Measurements from ENCODE around the gene TOP2A. TPM values are rescaled to one million over a fixed set of nuclear protein-coding genes. Genes with fewer than 3 reads are reported as not detected.

Gene TOP2A, protein sequence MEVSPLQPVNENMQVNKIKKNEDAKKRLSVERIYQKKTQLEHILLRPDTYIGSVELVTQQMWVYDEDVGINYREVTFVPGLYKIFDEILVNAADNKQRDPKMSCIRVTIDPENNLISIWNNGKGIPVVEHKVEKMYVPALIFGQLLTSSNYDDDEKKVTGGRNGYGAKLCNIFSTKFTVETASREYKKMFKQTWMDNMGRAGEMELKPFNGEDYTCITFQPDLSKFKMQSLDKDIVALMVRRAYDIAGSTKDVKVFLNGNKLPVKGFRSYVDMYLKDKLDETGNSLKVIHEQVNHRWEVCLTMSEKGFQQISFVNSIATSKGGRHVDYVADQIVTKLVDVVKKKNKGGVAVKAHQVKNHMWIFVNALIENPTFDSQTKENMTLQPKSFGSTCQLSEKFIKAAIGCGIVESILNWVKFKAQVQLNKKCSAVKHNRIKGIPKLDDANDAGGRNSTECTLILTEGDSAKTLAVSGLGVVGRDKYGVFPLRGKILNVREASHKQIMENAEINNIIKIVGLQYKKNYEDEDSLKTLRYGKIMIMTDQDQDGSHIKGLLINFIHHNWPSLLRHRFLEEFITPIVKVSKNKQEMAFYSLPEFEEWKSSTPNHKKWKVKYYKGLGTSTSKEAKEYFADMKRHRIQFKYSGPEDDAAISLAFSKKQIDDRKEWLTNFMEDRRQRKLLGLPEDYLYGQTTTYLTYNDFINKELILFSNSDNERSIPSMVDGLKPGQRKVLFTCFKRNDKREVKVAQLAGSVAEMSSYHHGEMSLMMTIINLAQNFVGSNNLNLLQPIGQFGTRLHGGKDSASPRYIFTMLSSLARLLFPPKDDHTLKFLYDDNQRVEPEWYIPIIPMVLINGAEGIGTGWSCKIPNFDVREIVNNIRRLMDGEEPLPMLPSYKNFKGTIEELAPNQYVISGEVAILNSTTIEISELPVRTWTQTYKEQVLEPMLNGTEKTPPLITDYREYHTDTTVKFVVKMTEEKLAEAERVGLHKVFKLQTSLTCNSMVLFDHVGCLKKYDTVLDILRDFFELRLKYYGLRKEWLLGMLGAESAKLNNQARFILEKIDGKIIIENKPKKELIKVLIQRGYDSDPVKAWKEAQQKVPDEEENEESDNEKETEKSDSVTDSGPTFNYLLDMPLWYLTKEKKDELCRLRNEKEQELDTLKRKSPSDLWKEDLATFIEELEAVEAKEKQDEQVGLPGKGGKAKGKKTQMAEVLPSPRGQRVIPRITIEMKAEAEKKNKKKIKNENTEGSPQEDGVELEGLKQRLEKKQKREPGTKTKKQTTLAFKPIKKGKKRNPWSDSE (N-terminal part only)
- total RNA-seq: 100 to 1,000 TPM in 1 of 2 donors, 10 to 100 TPM in 1; 46.2 to 124 TPM

- Histone ChIP-seq H3K4me1 (no peaks in the 10 kb centered on the region), H3K4me3 (peak within 1 kb of the TSS; percentile 66), H3K27ac (peak within 1 kb of the TSS; percentile 52), H3K9ac (ENCODE audit: low read depth in 2 of 2, low read length in 2 of 2) (peak within 1 kb of the TSS; percentile 66 to 67), H3K9me3 (no peaks in the 10 kb centered on the region), H3K36me3 (no peaks in the 10 kb centered on the region), H3K27me3 (no peaks in the 10 kb centered on the region)
- intact Hi-C loops (cut with DNase I): loop anchor here (5.0 kb wide), 1 partner anchor 56 kb away; the partner anchor contains the start of gene GJD3
- peak; percentile 100 for DNase-seq
- TF ChIP-seq, protein P1, sequence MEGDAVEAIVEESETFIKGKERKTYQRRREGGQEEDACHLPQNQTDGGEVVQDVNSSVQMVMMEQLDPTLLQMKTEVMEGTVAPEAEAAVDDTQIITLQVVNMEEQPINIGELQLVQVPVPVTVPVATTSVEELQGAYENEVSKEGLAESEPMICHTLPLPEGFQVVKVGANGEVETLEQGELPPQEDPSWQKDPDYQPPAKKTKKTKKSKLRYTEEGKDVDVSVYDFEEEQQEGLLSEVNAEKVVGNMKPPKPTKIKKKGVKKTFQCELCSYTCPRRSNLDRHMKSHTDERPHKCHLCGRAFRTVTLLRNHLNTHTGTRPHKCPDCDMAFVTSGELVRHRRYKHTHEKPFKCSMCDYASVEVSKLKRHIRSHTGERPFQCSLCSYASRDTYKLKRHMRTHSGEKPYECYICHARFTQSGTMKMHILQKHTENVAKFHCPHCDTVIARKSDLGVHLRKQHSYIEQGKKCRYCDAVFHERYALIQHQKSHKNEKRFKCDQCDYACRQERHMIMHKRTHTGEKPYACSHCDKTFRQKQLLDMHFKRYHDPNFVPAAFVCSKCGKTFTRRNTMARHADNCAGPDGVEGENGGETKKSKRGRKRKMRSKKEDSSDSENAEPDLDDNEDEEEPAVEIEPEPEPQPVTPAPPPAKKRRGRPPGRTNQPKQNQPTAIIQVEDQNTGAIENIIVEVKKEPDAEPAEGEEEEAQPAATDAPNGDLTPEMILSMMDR (IDR thresholded peaks at IDR 0.05): no peak
Measured at GRCh38 chr17:40417609-40418427, at the start of gene TOP2A. Gene TOP2A (minus strand): TSS chr17:40417896. CDS start chr17:40417791, 105 bp downstream.

DNA sequence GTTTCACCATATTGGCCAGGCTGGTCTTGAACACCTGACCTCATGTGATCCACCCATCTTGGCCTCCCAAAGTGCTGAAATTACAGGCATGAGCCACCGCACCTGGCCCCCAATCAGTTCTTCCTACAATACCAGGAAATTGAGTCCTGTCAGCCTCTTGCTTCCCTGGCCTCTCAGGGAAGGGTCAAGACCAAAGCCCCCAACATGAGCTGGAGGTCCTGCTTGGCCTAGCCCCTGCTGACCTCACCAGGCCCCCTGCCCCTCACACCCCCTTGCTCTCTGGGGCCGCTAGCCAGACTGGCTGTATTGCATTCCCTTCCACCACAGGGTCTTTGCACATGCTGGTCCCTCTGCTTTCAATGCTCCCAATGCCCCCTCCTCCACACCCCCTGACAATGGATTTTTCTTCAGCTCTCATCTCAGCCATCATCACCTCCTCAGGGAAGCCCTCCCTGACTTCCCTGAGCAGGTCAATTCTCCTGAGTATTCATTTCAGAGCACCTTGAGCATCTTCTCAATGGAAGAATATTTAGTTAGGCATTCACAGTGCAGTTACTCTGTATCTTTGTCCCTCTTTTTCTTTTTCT is 49.7 kb upstream of the TOP2A start:
- no peaks in the 10 kb centered on the region for H3K4me1 ChIP-seq
- TF ChIP-seq, protein P1 (IDR thresholded peaks at IDR 0.05): no peak
- DNase-seq: no peak
- H3K27ac ChIP-seq: no peak overlapping the region
- no peak overlapping the region for H3K9ac ChIP-seq (ENCODE audit: low read depth in 2 of 2, low read length in 2 of 2)
- H3K9me3 ChIP-seq: no peaks in the 10 kb centered on the region
- H3K4me3 ChIP-seq: no peak overlapping the region
- H3K27me3 ChIP-seq: no peaks in the 10 kb centered on the region
- intact Hi-C loops (cut with DNase I): no loop called here
- no peaks in the 10 kb centered on the region for H3K36me3 ChIP-seq

- Histone ChIP-seq H3K36me3 (no peaks in the 10 kb centered on the region), H3K9ac (ENCODE audit: low read depth in 2 of 2, low read length in 2 of 2) (no peak overlapping the region), H3K27ac (no peak overlapping the region), H3K9me3 (no peaks in the 10 kb centered on the region), H3K4me1 (no peaks in the 10 kb centered on the region), H3K4me3 (no peak overlapping the region), H3K27me3 (no peaks in the 10 kb centered on the region)
- TF ChIP-seq, protein P1 (IDR thresholded peaks at IDR 0.05): no peak
- DNase-seq: no peak
- intact Hi-C loops (cut with DNase I): no loop called here
Measured at GRCh38 chr17:40466298-40466971, 48.7 kb upstream of the TOP2A start.

DNA sequence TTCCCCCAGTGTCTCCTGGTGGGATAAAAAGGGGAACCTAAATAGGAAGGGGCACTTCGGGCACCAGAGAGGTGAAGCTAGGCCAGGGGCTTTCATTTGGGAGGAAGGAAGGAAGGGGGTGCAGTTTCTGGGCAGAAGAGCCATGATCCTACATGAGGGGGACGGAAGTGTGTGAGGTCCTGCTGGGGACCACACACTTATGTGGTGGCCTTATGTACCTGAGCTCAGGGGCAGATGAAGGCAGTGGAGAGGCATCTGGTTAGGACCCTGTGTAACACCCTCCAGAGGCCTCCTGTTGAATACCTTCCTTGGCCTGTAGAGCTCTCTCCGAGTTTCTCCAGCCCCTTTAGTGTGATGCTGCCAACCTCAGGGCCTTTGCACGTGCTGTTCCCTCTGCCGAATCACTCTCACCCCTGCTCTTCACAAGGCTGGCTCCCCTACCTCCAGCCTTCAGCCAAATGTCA is 46.7 kb upstream of the TOP2A start:
- Histone ChIP-seq H3K4me1 (no peaks in the 10 kb centered on the region), H3K9me3 (no peaks in the 10 kb centered on the region), H3K27ac (no peak overlapping the region), H3K9ac (ENCODE audit: low read depth in 2 of 2, low read length in 2 of 2) (no peak overlapping the region), H3K36me3 (no peaks in the 10 kb centered on the region), H3K27me3 (no peaks in the 10 kb centered on the region), H3K4me3 (no peak overlapping the region)
- intact Hi-C loops (cut with DNase I): no loop called here
- TF ChIP-seq, protein P1 (IDR thresholded peaks at IDR 0.05): no peak
- no peak for DNase-seq
